HG03571 (cell line): ENCODE results near the gene MSRB2.

Experiments used
- ATAC-seq: cut with Tn5 transposase; IDR thresholded peaks from one replicate; pipeline ENCODE4 v1.9.1; 2021; ENCODE audit not compliant: unreplicated experiment

Gene MSRB2

GRCh38 chr10:23171232-23171876 lies 76.0 kb downstream of the MSRB2 start:
- ATAC-seq: no peak
